ENCODE measurements around the gene BAD.

- TF ChIP-seq CTCF (conservative IDR thresholded peaks at IDR 0.05) = no peak
- no peak for TF ChIP-seq ZFX (IDR thresholded peaks at IDR 0.05)
These were observed 46.4 kb upstream of the BAD start for GRCh38 chr11:64330888-64331287.
